ENCODE data around the gene FAM117A.

Gene FAM117A

DNA sequence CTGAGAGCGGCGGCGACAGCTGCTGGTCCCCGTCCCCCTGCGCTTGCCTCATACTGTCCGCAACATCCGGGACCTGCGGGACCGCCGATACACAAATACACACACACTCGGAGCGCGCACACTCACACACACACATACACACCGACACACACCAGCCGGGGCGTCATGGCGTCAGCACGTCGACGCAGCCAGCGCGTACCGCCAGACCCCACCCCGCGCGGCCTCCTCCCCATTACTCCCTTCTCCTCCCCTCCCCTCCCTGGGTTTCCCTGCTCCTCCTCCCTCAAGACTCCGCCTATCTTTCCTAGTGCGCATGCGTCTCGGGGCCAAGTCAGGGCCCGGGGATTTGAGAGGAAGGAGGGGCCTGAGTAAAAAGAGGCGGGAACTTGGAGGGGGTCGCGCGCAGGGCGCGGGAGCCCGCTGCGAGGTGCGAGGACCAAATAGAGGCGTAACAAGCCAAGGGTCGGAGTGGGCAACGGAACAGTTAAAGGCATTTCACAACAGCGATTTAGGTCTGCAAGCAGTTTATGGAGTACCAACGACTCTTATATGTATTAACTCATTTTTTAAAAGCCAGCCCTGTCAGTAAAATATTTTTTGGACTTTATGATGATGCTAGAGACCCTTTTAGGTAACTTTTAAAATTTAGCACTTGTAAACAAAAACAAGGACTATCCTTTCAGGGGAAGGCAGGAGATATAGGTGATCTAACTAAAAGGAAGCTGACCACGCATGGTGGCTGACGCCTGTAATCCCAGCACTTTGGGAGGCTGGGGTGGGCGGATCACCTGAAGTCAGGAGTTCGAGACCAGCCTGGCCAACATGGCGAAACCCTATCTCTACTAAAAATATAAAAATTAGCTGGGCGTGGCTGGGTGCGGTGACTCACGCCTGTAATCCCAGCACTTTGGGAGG is 85.7 kb downstream of the FAM117A start, which contains the start of gene SPOP (continued):
- no peak for TF ChIP-seq MEIS1 (CRISPR knock-in tag; IDR thresholded peaks at IDR 0.05; ENCODE audit: borderline replicate concordance)
- TF ChIP-seq ZNF416 (tag by site-specific recombination; IDR thresholded peaks at IDR 0.05), result no peak
- TF ChIP-seq SP3 (tag by site-specific recombination; IDR thresholded peaks at IDR 0.05), result peak; percentile 98
- TF ChIP-seq ZNF785 (tag by site-specific recombination; IDR thresholded peaks at IDR 0.05), result 0 out of 2 replicates have a peak, but pooled peaks have one; percentile 72
- peak; percentile 31; the same call in 1 of the 2 replicates for TF ChIP-seq ZNF366 (tag by site-specific recombination; conservative IDR thresholded peaks at IDR 0.05)
- TF ChIP-seq ZBTB20 (tag by site-specific recombination; IDR thresholded peaks at IDR 0.05), result peak; percentile 36; the same call in 1 of the 2 replicates
- no peak for TF ChIP-seq MYNN (tag by site-specific recombination; IDR thresholded peaks at IDR 0.05; ENCODE audit: borderline replicate concordance)
- no peak for TF ChIP-seq ZNF140 (tag by site-specific recombination; IDR thresholded peaks at IDR 0.05)
- TF ChIP-seq, protein P1, sequence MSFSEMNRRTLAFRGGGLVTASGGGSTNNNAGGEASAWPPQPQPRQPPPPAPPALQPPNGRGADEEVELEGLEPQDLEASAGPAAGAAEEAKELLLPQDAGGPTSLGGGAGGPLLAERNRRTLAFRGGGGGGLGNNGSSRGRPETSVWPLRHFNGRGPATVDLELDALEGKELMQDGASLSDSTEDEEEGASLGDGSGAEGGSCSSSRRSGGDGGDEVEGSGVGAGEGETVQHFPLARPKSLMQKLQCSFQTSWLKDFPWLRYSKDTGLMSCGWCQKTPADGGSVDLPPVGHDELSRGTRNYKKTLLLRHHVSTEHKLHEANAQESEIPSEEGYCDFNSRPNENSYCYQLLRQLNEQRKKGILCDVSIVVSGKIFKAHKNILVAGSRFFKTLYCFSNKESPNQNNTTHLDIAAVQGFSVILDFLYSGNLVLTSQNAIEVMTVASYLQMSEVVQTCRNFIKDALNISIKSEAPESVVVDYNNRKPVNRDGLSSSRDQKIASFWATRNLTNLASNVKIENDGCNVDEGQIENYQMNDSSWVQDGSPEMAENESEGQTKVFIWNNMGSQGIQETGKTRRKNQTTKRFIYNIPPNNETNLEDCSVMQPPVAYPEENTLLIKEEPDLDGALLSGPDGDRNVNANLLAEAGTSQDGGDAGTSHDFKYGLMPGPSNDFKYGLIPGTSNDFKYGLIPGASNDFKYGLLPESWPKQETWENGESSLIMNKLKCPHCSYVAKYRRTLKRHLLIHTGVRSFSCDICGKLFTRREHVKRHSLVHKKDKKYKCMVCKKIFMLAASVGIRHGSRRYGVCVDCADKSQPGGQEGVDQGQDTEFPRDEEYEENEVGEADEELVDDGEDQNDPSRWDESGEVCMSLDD (tag by site-specific recombination; IDR thresholded peaks at IDR 0.05), result peak; percentile 89
- TF ChIP-seq ZNF610 (tag by site-specific recombination; IDR thresholded peaks at IDR 0.05; ENCODE audit: borderline replicate concordance), result peak; percentile 78
- TF ChIP-seq WT1 (tag by site-specific recombination; IDR thresholded peaks at IDR 0.05), result peak; percentile 99
- TF ChIP-seq ZNF214 (tag by site-specific recombination; IDR thresholded peaks at IDR 0.05; ENCODE audit: borderline replicate concordance), result no peak
- TF ChIP-seq ZNF660 (tag by site-specific recombination; IDR thresholded peaks at IDR 0.05), result peak; percentile 33; the same call in 1 of the 2 replicates
- TF ChIP-seq SETDB1 (IDR thresholded peaks at IDR 0.05; ENCODE audit: insufficient read length, low read length), result peak; percentile 98
- TF ChIP-seq IKZF3 (tag by site-specific recombination; IDR thresholded peaks at IDR 0.05), result no peak
- no peak for TF ChIP-seq ZNF404 (tag by site-specific recombination; IDR thresholded peaks at IDR 0.05)
- peak; percentile 36; the same call in 1 of the 2 replicates for TF ChIP-seq TRIM28 (IDR thresholded peaks at IDR 0.05; ENCODE audit: borderline replicate concordance, low read length)
- TF ChIP-seq ZNF621 (tag by site-specific recombination; IDR thresholded peaks at IDR 0.05), result no peak
- peak; percentile 89; the same call in 1 of the 2 replicates for TF ChIP-seq KLF7 (tag by site-specific recombination; IDR thresholded peaks at IDR 0.05; ENCODE audit: borderline replicate concordance)
- TF ChIP-seq ZNF692 (tag by site-specific recombination; IDR thresholded peaks at IDR 0.05), result peak; percentile 88
- TF ChIP-seq ZNF302 (tag by site-specific recombination; IDR thresholded peaks at IDR 0.05; ENCODE audit: low read depth), result no peak
- TF ChIP-seq, protein P2, sequence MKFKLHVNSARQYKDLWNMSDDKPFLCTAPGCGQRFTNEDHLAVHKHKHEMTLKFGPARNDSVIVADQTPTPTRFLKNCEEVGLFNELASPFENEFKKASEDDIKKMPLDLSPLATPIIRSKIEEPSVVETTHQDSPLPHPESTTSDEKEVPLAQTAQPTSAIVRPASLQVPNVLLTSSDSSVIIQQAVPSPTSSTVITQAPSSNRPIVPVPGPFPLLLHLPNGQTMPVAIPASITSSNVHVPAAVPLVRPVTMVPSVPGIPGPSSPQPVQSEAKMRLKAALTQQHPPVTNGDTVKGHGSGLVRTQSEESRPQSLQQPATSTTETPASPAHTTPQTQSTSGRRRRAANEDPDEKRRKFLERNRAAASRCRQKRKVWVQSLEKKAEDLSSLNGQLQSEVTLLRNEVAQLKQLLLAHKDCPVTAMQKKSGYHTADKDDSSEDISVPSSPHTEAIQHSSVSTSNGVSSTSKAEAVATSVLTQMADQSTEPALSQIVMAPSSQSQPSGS (tag by site-specific recombination; IDR thresholded peaks at IDR 0.05; ENCODE audit: low read depth), result peak; percentile 84
- TF ChIP-seq, protein P3, sequence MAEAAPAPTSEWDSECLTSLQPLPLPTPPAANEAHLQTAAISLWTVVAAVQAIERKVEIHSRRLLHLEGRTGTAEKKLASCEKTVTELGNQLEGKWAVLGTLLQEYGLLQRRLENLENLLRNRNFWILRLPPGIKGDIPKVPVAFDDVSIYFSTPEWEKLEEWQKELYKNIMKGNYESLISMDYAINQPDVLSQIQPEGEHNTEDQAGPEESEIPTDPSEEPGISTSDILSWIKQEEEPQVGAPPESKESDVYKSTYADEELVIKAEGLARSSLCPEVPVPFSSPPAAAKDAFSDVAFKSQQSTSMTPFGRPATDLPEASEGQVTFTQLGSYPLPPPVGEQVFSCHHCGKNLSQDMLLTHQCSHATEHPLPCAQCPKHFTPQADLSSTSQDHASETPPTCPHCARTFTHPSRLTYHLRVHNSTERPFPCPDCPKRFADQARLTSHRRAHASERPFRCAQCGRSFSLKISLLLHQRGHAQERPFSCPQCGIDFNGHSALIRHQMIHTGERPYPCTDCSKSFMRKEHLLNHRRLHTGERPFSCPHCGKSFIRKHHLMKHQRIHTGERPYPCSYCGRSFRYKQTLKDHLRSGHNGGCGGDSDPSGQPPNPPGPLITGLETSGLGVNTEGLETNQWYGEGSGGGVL (tag by site-specific recombination; IDR thresholded peaks at IDR 0.05), result peak; percentile 97
- no peak for TF ChIP-seq ZNF623 (tag by site-specific recombination; IDR thresholded peaks at IDR 0.05)
- peak; percentile 53 for TF ChIP-seq INSM2 (tag by site-specific recombination; IDR thresholded peaks at IDR 0.05)
- no peak for TF ChIP-seq ZNF514 (tag by site-specific recombination; IDR thresholded peaks at IDR 0.05)
- TF ChIP-seq SP7 (tag by site-specific recombination; IDR thresholded peaks at IDR 0.05), result peak; percentile 95
- TF ChIP-seq KLF16 (tag by site-specific recombination; IDR thresholded peaks at IDR 0.05), result peak; percentile 93
- TF ChIP-seq ZNF341 (tag by site-specific recombination; IDR thresholded peaks at IDR 0.05; ENCODE audit: low read depth), result peak; percentile 70
- TF ChIP-seq ZNF354C (tag by site-specific recombination; IDR thresholded peaks at IDR 0.05; ENCODE audit: borderline replicate concordance, low read depth), result no peak
